Endothelial cell of umbilical vein (primary cell): ENCODE measurements around the gene SMIM7. TPM values are rescaled to one million over a fixed set of nuclear protein-coding genes. Genes with fewer than 3 reads are reported as not detected.

ENCODE experiments used
- BruUV-seq: library from RNA; stranded (reverse); fragments of 400-500 nt; replicated peaks from 2 replicates; lab custom pipeline; 2021; lab: Mats Ljungman, UMichigan
- CTCF ChIA-PET: fragments of 300-600, 350-600 bp; sonication (Branson Sonifier 250); formaldehyde crosslinking; loops from one replicate; lab custom pipeline; 2021; ENCODE audit warnings: antibody characterized with exemption, inconsistent platforms; lab: Charles Lee
- POLR2A ChIA-PET: fragments of 300-600, 350-600 bp; sonication (Branson Sonifier 250); formaldehyde crosslinking; loops from one replicate; lab custom pipeline; 2021; ENCODE audit warnings: antibody characterized with exemption, inconsistent platforms; lab: Charles Lee
- DNase-seq: peaks from one replicate; pipeline ENCODE4 v3.0.0-alpha.2; 2011; ENCODE audit warnings: low read depth, low spot score
- FAIRE-seq: peaks from 2 replicates; lab custom pipeline; 2011; peaks lifted over from hg19 to GRCh38; lab: Jason Lieb, UNC
- H2AFZ ChIP-seq: 2 replicates; pipeline ENCODE4 v1.6.0; 2012; ENCODE audit warnings: low read depth, low read length, control low read depth, inconsistent platforms
- H3K27ac ChIP-seq: 2 replicates; pipeline ENCODE4 v1.5.1; 2011; ENCODE audit warnings: low read depth, mild to moderate bottlenecking, control low read depth, low read length, moderate library complexity; ENCODE audit not compliant: insufficient read depth
- H3K27me3 ChIP-seq, 2 experiments: 2 replicates each; pipeline versions ENCODE4 v1.6.0 to v1.6.1; 2011; ENCODE audit warnings: low read length in 2 of 2, mixed read lengths in 1 of 2; ENCODE audit not compliant: control insufficient read depth in 2 of 2, insufficient read depth in 2 of 2
- H3K36me3 ChIP-seq, 2 experiments: 2 replicates in 1 of 2; 3 replicates in 1 of 2; pipeline ENCODE4 v1.5.1; 2011; ENCODE audit warnings: low read length in 2 of 2, mild to moderate bottlenecking in 1 of 2, moderate library complexity in 1 of 2; ENCODE audit not compliant: control insufficient read depth in 2 of 2, insufficient read depth in 2 of 2; ENCODE audit errors: extremely low read depth in 1 of 2
- H3K4me1 ChIP-seq: 3 replicates; pipeline ENCODE4 v1.5.1; 2011; ENCODE audit warnings: mild to moderate bottlenecking, low read length; ENCODE audit not compliant: control insufficient read depth, insufficient read depth; ENCODE audit errors: extremely low read depth
- H3K4me2 ChIP-seq: 2 replicates; pipeline ENCODE4 v1.6.1; 2011; ENCODE audit warnings: low read length, control low read depth, mixed read lengths; ENCODE audit not compliant: insufficient read depth
- H3K4me3 ChIP-seq, 3 experiments: fragments of 200-600 bp in 1 of 3; sonication (generic), shearing (Covaris generic) in 1 of 3; replicated peaks in 1 of 3; 2 replicates each; pipeline ENCODE4 v1.5.1; 2011 to 2016; ENCODE audit warnings: control low read depth in 3 of 3, low read length in 3 of 3, mild to moderate bottlenecking in 2 of 3, inconsistent platforms in 1 of 3, low read depth in 1 of 3, moderate library complexity in 1 of 3; ENCODE audit not compliant: insufficient read depth in 1 of 3
- H3K79me2 ChIP-seq: 2 replicates; pipeline ENCODE4 v1.6.0; 2012; ENCODE audit warnings: low read length, inconsistent platforms; ENCODE audit not compliant: control insufficient read depth, insufficient read depth
- H3K9ac ChIP-seq: replicated peaks from 2 replicates; pipeline ENCODE3; 2011; ENCODE audit warnings: low read length, control low read depth; ENCODE audit not compliant: insufficient read depth; ENCODE audit errors: extremely low read depth
- H3K9me1 ChIP-seq: replicated peaks from 3 replicates; pipeline ENCODE4 v1.6.0; 2011; ENCODE audit warnings: mild to moderate bottlenecking, low read length; ENCODE audit not compliant: control insufficient read depth, insufficient read depth; ENCODE audit errors: extremely low read depth
- H3K9me3 ChIP-seq: replicated peaks from 2 replicates; pipeline ENCODE4 v1.5.1; 2012; ENCODE audit warnings: low read length, inconsistent platforms; ENCODE audit not compliant: control insufficient read depth, insufficient read depth
- H4K20me1 ChIP-seq: replicated peaks from 2 replicates; pipeline ENCODE3; 2011; ENCODE audit warnings: mild to moderate bottlenecking, low read length; ENCODE audit not compliant: control insufficient read depth, insufficient read depth; ENCODE audit errors: extremely low read depth
- CTCF ChIP-seq, 2 donors: IDR thresholded peaks; 1 replicate in 1 of 2; 2 replicates in 1 of 2; pipeline ENCODE4 v1.5.1; 2011; ENCODE audit warnings: low read length in 2 of 2, mild to moderate bottlenecking in 2 of 2, moderate library complexity in 2 of 2, control low read depth in 1 of 2, inconsistent platforms in 1 of 2, low read depth in 1 of 2; ENCODE audit not compliant: insufficient read depth in 1 of 2; ENCODE audit errors: extremely low read depth in 1 of 2
- EZH2 ChIP-seq: IDR thresholded peaks from 2 replicates; pipeline ENCODE4 v1.6.1; 2012; ENCODE audit warnings: borderline replicate concordance, low read depth, mild to moderate bottlenecking, moderate library complexity, low read length, inconsistent platforms; ENCODE audit not compliant: severe bottlenecking
- FOS ChIP-seq: IDR thresholded peaks from 2 replicates; pipeline ENCODE4 v1.6.1; 2011; ENCODE audit warnings: mild to moderate bottlenecking, low read length, moderate library complexity, borderline replicate concordance; ENCODE audit not compliant: insufficient read depth
- GATA2 ChIP-seq: IDR thresholded peaks from 2 replicates; pipeline ENCODE4 v1.7.0; 2011; ENCODE audit warnings: low read depth, mild to moderate bottlenecking, moderate library complexity, mixed read lengths, low read length; ENCODE audit not compliant: insufficient read length, insufficient read depth
- JUN ChIP-seq: IDR thresholded peaks from 2 replicates; pipeline ENCODE4 v1.6.1; 2011; ENCODE audit warnings: borderline replicate concordance, low read depth; ENCODE audit not compliant: insufficient read length, insufficient read depth
- MYC ChIP-seq: IDR thresholded peaks from one replicate; pipeline ENCODE4 v1.6.1; 2011; ENCODE audit warnings: mild to moderate bottlenecking, low read depth, low read length
- POLR2A ChIP-seq: IDR thresholded peaks from 2 replicates; pipeline ENCODE4 v1.6.1; 2012; ENCODE audit warnings: low read depth, mild to moderate bottlenecking, control low read depth, low read length
- POLR2AphosphoS5 ChIP-seq: IDR thresholded peaks from 2 replicates; pipeline ENCODE4 v1.6.1; 2012; ENCODE audit warnings: low read depth, mild to moderate bottlenecking, control low read depth, low read length, moderate library complexity; ENCODE audit not compliant: insufficient read depth
- dilution Hi-C: fragments of 300-500 bp; cut with MboI; formaldehyde crosslinking; loops from one replicate; pipeline ENCODE4 v1.15.0; 2019; ENCODE audit warnings: low sequenced_read_pairs; ENCODE audit not compliant: extremely low pct_ligation_motif_present
- intact Hi-C: fragments of 100-400 bp; cut with micrococcal nuclease; formaldehyde crosslinking; loops from one replicate; pipeline ENCODE4 v1.10.0; 2022
- polyA plus RNA-seq, 4 experiments: library from polyadenylated mRNA; depleted of rRNA in 3 of 4; stranded (reverse) in 3 of 4; unstranded in 1 of 4; fragments of >200 nt; gene quantifications; 2 replicates each; pipeline versions ENCODE4 v1.2.1 to v1.2.3, GENCODE V29; 2011 to 2012; ENCODE audit warnings: missing spikeins in 1 of 4
- total RNA-seq: library from RNA; stranded (reverse); gene quantifications from 2 replicates; pipeline ENCODE4 v1.2.3, GENCODE V29; 2021
- TF ChIP-seq, protein P1 (sequence below): IDR thresholded peaks from 2 replicates; pipeline ENCODE4 v1.6.1; 2011; ENCODE audit not compliant: insufficient read depth, insufficient read length

The SMIM7 gene
- total and polyA plus RNA-seq, 2 donors (not counting 3 experiments of a cell fraction or from before 2014, with no cell fraction given) = 51.1 to 62.0 TPM

DNA sequence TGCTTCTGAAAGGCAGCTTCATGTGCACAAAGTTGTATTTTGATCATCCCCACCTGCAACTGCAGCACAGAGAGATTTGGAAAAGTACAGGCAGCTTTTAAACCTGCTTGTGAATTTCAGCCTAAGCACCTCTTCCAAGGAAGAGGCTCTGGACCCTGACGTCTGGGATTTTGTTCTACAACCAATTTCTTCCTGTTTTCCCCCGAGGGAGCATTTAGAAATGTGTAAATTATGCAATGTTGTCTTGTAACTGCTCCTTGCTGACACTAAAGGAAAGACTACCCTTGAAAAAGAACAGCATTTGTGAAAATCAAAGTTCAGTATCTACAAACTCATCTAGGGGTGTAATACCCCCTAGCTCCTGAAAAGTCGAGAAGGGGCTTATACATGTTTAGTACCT, 47.3 kb downstream of the SMIM7 start:
- peaks cover 4% of the 10 kb centered on the region for H4K20me1 ChIP-seq
- POLR2A ChIA-PET = no interaction called here
- H3K9me1 ChIP-seq = no peaks in the 10 kb centered on the region
- dilution Hi-C loops (no loop called here), intact Hi-C loops (no loop called here)
- no peak overlapping the region for H2AFZ ChIP-seq
- CTCF ChIA-PET = interaction anchor here (1.2 kb wide), 1 partner anchor 25 kb away, joined by 4 read pairs; no protein-coding TSS in a partner anchor
- H3K27ac ChIP-seq = no peak overlapping the region
- DNase-seq (no peak), FAIRE-seq (no peak)
- H3K4me3 ChIP-seq = no peak overlapping the region
- H3K36me3 ChIP-seq = no peaks in the 10 kb centered on the region
- BruUV-seq = no TSS peak
- H3K27me3 ChIP-seq = no peaks in the 10 kb centered on the region
- H3K4me2 ChIP-seq = no peak overlapping the region
- no peak for TF ChIP-seq CTCF (IDR thresholded peaks at IDR 0.05; ENCODE audit: extremely low read depth in 1 of 2, insufficient read depth in 1 of 2, low read depth in 1 of 2, low read length in 2 of 2)
- no peak for TF ChIP-seq GATA2
- TF ChIP-seq, protein P1, sequence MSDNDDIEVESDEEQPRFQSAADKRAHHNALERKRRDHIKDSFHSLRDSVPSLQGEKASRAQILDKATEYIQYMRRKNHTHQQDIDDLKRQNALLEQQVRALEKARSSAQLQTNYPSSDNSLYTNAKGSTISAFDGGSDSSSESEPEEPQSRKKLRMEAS = no peak
- TF ChIP-seq POLR2AphosphoS5 = no peak
- TF ChIP-seq JUN = no peak
- no peak for TF ChIP-seq POLR2A
- no peak for TF ChIP-seq MYC
- no peak for TF ChIP-seq FOS
- TF ChIP-seq EZH2 = no peak
- H3K79me2 ChIP-seq = peaks cover 90% of the 10 kb centered on the region
- no peak overlapping the region for H3K9ac ChIP-seq
- H3K9me3 ChIP-seq = no peaks in the 10 kb centered on the region
- no peaks in the 10 kb centered on the region for H3K4me1 ChIP-seq
